ENCODE measurements around the gene XKR3. TPM values are rescaled to one million over a fixed set of nuclear protein-coding genes. Genes with fewer than 3 reads are reported as not detected.

The XKR3 gene
- total RNA-seq (2022; extraction: Qiagen RNA extraction): not detected in 5 replicates

DNA sequence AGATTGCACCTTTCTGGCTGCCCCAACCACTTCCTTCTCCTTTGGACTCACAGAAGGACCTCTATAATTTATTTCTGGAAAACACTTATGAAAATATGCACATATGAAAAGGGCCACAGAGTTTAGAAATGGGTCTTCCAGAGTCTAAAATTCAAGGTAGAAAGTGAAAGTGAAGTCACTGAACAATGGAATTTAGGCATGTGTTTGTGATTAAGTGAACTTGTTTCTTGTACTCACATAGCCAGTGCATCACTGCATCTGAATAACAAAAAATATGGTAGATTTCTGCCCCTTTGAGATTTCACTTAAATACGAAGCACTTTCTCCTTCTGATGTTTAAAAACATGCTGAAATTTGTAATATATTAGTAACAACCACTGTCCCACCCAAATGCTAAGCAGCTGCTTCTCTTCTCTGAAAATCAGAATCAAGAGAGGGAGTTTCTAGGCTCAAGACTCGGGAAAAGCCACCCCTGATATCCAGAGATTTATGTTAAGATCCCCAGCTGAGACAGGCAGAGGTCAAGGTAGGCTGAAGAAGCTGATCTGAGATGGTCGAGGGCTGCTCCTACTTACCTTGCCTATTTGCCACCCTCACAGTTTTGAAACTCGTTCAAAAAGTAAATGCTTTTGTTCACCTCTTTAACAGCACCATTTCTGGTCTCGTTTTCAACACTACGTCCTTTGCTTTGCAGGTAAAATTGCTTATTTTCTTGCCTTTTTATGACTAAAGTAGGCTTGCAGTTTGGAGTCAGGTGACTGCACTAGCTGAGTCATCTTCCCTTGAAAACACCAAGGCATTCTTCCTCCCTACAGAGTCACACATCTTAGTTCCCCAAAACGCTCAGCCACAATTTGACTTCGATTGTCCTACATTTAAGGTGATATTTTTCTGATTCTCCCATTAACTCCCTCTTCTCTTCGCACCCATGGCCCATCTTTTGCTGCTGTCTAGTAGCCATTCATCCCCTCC, at the start of gene XKR3:
Gene XKR3 (minus strand): TSS at position 696 of the 972 bp plus-strand sequence. CDS start 17,338 bp downstream, outside the sequence.

Other genes with a start within 250 kb of the XKR3 start
- gene CCT8L2, start 232.6 kb downstream of the XKR3 start, total RNA-seq (2022; extraction: Qiagen RNA extraction): not detected in 5 replicates
- not detected in 5 replicates for gene GAB4, start 182.8 kb upstream of the XKR3 start, total RNA-seq (2022; extraction: Qiagen RNA extraction)

Data from A549 treated with AZD2906 at 1 μM for 4 hours (cell line).